ENCODE data around the gene C6. TPM values are rescaled to one million over a fixed set of nuclear protein-coding genes. Genes with fewer than 3 reads are reported as not detected.

C6 gene
- total and polyA plus RNA-seq, 2 of the 13 experiments (the other 11 are each of a cell fraction or from before 2014, with no cell fraction given), result 0.28 to 4.7 TPM

DNA sequence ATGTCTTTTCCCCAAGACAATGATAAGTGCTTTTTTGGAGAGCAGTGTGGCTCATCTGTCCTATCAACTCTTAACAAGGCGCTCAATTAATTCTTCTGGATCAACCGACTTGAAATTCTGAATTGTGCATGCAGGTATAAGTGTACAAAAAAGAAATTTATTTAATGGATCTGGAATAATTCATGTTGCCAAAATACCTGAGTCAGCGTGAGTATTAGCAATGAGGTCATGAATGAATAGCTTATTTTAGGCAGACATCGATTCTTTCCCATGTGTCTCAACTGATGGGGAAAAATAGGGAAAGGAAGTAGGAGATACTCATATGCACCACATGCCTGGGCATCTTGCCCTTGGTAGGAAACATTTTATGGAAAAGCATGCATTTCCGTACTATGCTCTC is 68.0 kb downstream of the C6 start:
- in situ Hi-C loops (cut with HindIII; ENCODE audit: extremely low pct_ligation_motif_present, low pct_unique_long_range_greater_than_20kb) (no loop called here), intact Hi-C loops (cut with micrococcal nuclease; ENCODE audit: unreplicated experiment) (no loop called here)
- Histone ChIP-seq H3K79me2 (ENCODE audit: insufficient read depth, low read length) (no peaks in the 10 kb centered on the region), H3K9me3 (ENCODE audit: low read length) (no peaks in the 10 kb centered on the region), H4K20me1 (ENCODE audit: insufficient read depth, low read length) (no peaks in the 10 kb centered on the region), H3K4me2 (ENCODE audit: low read depth, low read length) (no peak overlapping the region), H3K27me3 (ENCODE audit: control insufficient read depth in 1 of 2, insufficient read depth in 2 of 2, low read length in 2 of 2) (no peaks in the 10 kb centered on the region), H3K9ac (ENCODE audit: insufficient read depth, low read depth, low read length) (no peak overlapping the region), H3K4me1 (ENCODE audit: insufficient read depth, low read length) (no peaks in the 10 kb centered on the region), H3K27ac (ENCODE audit: extremely low read length, insufficient read depth, low read length) (no peak overlapping the region), H3K4me3 (replicated peaks in 1 of 3; ENCODE audit: insufficient read depth in 1 of 3, low read depth in 2 of 3, low read length in 3 of 3) (no peak overlapping the region), H2AFZ (ENCODE audit: low read length) (no peak overlapping the region), H3K36me3 (replicated peaks in 1 of 2; ENCODE audit: control insufficient read depth in 1 of 2, insufficient read depth in 2 of 2, low read length in 2 of 2) (no peaks in the 10 kb centered on the region)
- TF ChIP-seq KDM3A (CRISPR knock-in tag; IDR thresholded peaks at IDR 0.05; ENCODE audit: low read depth) (no peak), ZNF7 (CRISPR knock-in tag; IDR thresholded peaks at IDR 0.05) (no peak), ZSCAN9 (CRISPR knock-in tag; IDR thresholded peaks at IDR 0.05; ENCODE audit: borderline replicate concordance) (no peak), ZSCAN31 (CRISPR knock-in tag; IDR thresholded peaks at IDR 0.05; ENCODE audit: low read depth) (no peak), MAFF (IDR thresholded peaks at IDR 0.05; ENCODE audit: low read depth, low read length) (peak; percentile 52), ETV6 (CRISPR knock-in tag; conservative IDR thresholded peaks at IDR 0.05) (no peak), SMARCE1 (IDR thresholded peaks at IDR 0.05; ENCODE audit: borderline replicate concordance) (no peak), MAFK (conservative IDR thresholded peaks at IDR 0.05 in 1 of 2, IDR thresholded peaks at IDR 0.05 in 1 of 2; ENCODE audit: low read length in 2 of 2) (peak; percentile 43 to 78; a peak in 3 of 4 replicates)
- ATAC-seq (no peak), FAIRE-seq (no peak), DNase-seq (ENCODE audit: low spot score) (no peak)
- ChIA-PET CTCF (ENCODE audit: low intra/inter-chr PET ratio, low total read pairs) (no interaction called here), POLR2A (no interaction called here)
- no TSS peak for BruUV-seq (replicated peaks)
- WGBS (ENCODE audit: low lambda C conversion rate), result 63% methylated on average over 5 of the region's 5 CpGs

DNA sequence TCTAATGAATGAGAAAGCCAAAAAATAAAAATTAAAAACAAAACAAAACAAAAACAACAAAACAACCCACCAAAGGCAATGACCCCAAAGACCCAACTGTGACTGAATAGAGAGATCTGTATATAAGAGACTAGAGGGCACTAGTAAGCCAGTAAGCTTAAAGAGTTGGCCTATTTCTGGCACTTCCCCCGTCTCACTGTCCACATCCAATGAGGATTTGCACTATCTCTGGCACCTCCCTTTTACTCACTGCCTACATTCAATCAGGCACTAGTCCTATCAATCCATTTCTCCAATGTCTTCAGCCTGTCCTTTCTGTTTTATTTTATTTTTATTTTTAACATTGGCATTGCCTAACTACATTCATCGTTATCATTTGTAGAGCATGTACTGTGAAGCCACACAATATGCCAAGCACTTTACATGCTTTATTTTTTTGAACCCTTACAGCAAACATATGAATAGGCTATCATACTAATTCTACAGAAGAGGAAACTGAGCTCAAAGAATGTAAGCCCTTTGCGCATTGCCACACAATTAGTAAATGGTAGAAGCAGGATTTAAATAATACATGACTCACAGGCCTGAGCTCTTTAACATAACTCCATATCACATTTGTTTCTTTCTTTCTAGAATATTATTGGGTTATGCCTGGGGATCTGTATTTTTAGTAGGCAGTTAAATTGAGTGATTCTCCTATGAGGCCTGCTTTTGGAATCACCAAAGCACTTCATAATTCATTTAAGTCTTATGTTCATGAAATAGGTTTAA is 70.0 kb downstream of the C6 start:
- intact Hi-C loops (cut with micrococcal nuclease; ENCODE audit: unreplicated experiment), result no loop called here
- no peaks in the 10 kb centered on the region for H3K79me2 ChIP-seq (ENCODE audit: insufficient read depth, low read length)
- TF ChIP-seq ZNF441 (CRISPR knock-in tag; IDR thresholded peaks at IDR 0.05; ENCODE audit: borderline replicate concordance), result no peak
- TF ChIP-seq ZFP36L2 (CRISPR knock-in tag; IDR thresholded peaks at IDR 0.05), result no peak
- TF ChIP-seq ZNF207 (IDR thresholded peaks at IDR 0.05; ENCODE audit: borderline replicate concordance), result no peak
- peak; percentile 36; the same call in 1 of the 2 replicates for TF ChIP-seq STAG1 (CRISPR knock-in tag; IDR thresholded peaks at IDR 0.05)
- no peak for TF ChIP-seq ESRRA (CRISPR knock-in tag; IDR thresholded peaks at IDR 0.05; ENCODE audit: low read depth)
- H3K9me3 ChIP-seq (ENCODE audit: low read length), result peaks cover 6% of the 10 kb centered on the region; the same call in 1 of the 2 replicates
- in situ Hi-C loops (cut with HindIII; ENCODE audit: extremely low pct_ligation_motif_present, low pct_unique_long_range_greater_than_20kb), result no loop called here
- DNase-seq (ENCODE audit: low spot score) (no peak), FAIRE-seq (no peak), ATAC-seq (no peak)
- H3K4me3 ChIP-seq (replicated peaks in 1 of 3; ENCODE audit: insufficient read depth in 1 of 3, low read depth in 2 of 3, low read length in 3 of 3), result no peak overlapping the region
- BruUV-seq (replicated peaks), result no TSS peak
- ChIA-PET CTCF (ENCODE audit: low intra/inter-chr PET ratio, low total read pairs) (no interaction called here), POLR2A (no interaction called here)
- no peak overlapping the region for H2AFZ ChIP-seq (ENCODE audit: low read length)
- H3K9ac ChIP-seq (ENCODE audit: insufficient read depth, low read depth, low read length), result no peak overlapping the region
- no peaks in the 10 kb centered on the region for H3K36me3 ChIP-seq (replicated peaks in 1 of 2; ENCODE audit: control insufficient read depth in 1 of 2, insufficient read depth in 2 of 2, low read length in 2 of 2)
- no peak overlapping the region for H3K4me2 ChIP-seq (ENCODE audit: low read depth, low read length)
- H3K4me1 ChIP-seq (ENCODE audit: insufficient read depth, low read length), result no peaks in the 10 kb centered on the region
- WGBS (ENCODE audit: low lambda C conversion rate), result 63% methylated on average over 3 of the region's 3 CpGs
- no peaks in the 10 kb centered on the region for H3K27me3 ChIP-seq (ENCODE audit: control insufficient read depth in 1 of 2, insufficient read depth in 2 of 2, low read length in 2 of 2)
- no peak overlapping the region for H3K27ac ChIP-seq (ENCODE audit: extremely low read length, insufficient read depth, low read length)
- no peaks in the 10 kb centered on the region for H4K20me1 ChIP-seq (ENCODE audit: insufficient read depth, low read length)

Measured in HepG2 (cell line).